IMR-90 (cell line): Measurements from ENCODE around the gene ERCC6. TPM values are rescaled to one million over a fixed set of nuclear protein-coding genes. Genes with fewer than 3 reads are reported as not detected.
A peak's percentile ranks its signal among the peaks of the same experiment; 100 is the strongest.

Experiments used
- ATAC-seq: fragments of 200-7000 bp; cut with Tn5 transposase; 2 replicates; pipeline ENCODE4 v1.9.1; 2020; ENCODE audit warnings: low read depth, mild to moderate bottlenecking, moderate library complexity
- BruUV-seq: library from RNA; stranded (reverse); fragments of 400-500 nt; replicated peaks from 2 replicates; lab custom pipeline; 2021; lab: Mats Ljungman, UMichigan
- CTCF ChIA-PET: fragments of 300-600 bp; formaldehyde crosslinking; extraction: SDS; loops from one replicate; lab custom pipeline; 2021; ENCODE audit warnings: antibody characterized with exemption; lab: Yijun Ruan, JAX
- POLR2A ChIA-PET: fragments of 300-600 bp; sonication (Branson Sonifier 250); formaldehyde crosslinking; loops from one replicate; lab custom pipeline; 2022; ENCODE audit warnings: antibody characterized with exemption; ENCODE audit not compliant: unreplicated experiment; lab: Charles Lee
- DNase-seq: peaks from one replicate; pipeline ENCODE4 v3.0.0; 2013
- H2AFZ ChIP-seq: replicated peaks from 2 replicates; pipeline ENCODE3; 2013; ENCODE audit warnings: low read length, mild to moderate bottlenecking; ENCODE audit not compliant: poor library complexity
- H2AK5ac ChIP-seq: 2 replicates; pipeline ENCODE4 v1.6.1; 2013; ENCODE audit warnings: low read depth, low read length, inconsistent platforms
- H2AK9ac ChIP-seq: replicated peaks from 2 replicates; pipeline ENCODE3; 2013; ENCODE audit warnings: mild to moderate bottlenecking, low read depth, low read length, moderate library complexity; ENCODE audit not compliant: poor library complexity
- H2BK120ac ChIP-seq: 2 replicates; pipeline ENCODE4 v1.6.1; 2013; ENCODE audit warnings: low read depth, low read length, inconsistent platforms
- H2BK15ac ChIP-seq: 3 replicates; pipeline ENCODE4 v1.6.1; 2013; ENCODE audit warnings: low read depth, low read length, inconsistent platforms
- H2BK20ac ChIP-seq: 2 replicates; pipeline ENCODE4 v1.6.1; 2013; ENCODE audit warnings: low read depth, mild to moderate bottlenecking, inconsistent platforms, low read length, moderate library complexity
- H2BK5ac ChIP-seq: 2 replicates; pipeline ENCODE4 v1.6.1; 2013; ENCODE audit warnings: mild to moderate bottlenecking, low read depth, low read length, inconsistent platforms; ENCODE audit not compliant: poor library complexity, severe bottlenecking
- H3K14ac ChIP-seq: replicated peaks from 2 replicates; pipeline ENCODE4 v1.6.1; 2013; ENCODE audit warnings: low read depth, low read length, inconsistent platforms
- H3K18ac ChIP-seq: 2 replicates; pipeline ENCODE4 v1.6.1; 2013; ENCODE audit warnings: low read depth, low read length, control low read depth
- H3K23ac ChIP-seq: 2 replicates; pipeline ENCODE4 v1.6.1; 2013; ENCODE audit warnings: low read depth, low read length, inconsistent platforms
- H3K27ac ChIP-seq: 2 replicates; pipeline ENCODE4 v1.5.1; 2013; ENCODE audit warnings: mild to moderate bottlenecking, control low read depth, low read length; ENCODE audit not compliant: insufficient read depth
- H3K27me3 ChIP-seq: 2 replicates; pipeline ENCODE4 v1.6.1; 2013; ENCODE audit warnings: low read length; ENCODE audit not compliant: control insufficient read depth, insufficient read depth
- H3K36me3 ChIP-seq: 2 replicates; pipeline ENCODE4 v1.6.1; 2013; ENCODE audit warnings: low read length, mixed read lengths; ENCODE audit not compliant: control insufficient read depth, insufficient read depth
- H3K4ac ChIP-seq: 2 replicates; pipeline ENCODE4 v1.6.1; 2013; ENCODE audit warnings: low read depth, low read length, inconsistent platforms
- H3K4me1 ChIP-seq: 2 replicates; pipeline ENCODE4 v1.6.1; 2013; ENCODE audit warnings: low read length, mixed read lengths; ENCODE audit not compliant: control insufficient read depth, insufficient read depth
- H3K4me2 ChIP-seq: 2 replicates; pipeline ENCODE4 v1.6.1; 2013; ENCODE audit warnings: low read depth, mild to moderate bottlenecking, control low read depth, low read length, moderate library complexity
- H3K4me3 ChIP-seq: 2 replicates; pipeline ENCODE4 v1.5.1; 2013; ENCODE audit warnings: low read depth, mild to moderate bottlenecking, control low read depth, low read length, moderate library complexity; ENCODE audit not compliant: insufficient read depth
- H3K56ac ChIP-seq: 2 replicates; pipeline ENCODE4 v1.6.1; 2013; ENCODE audit warnings: low read length, inconsistent platforms; ENCODE audit not compliant: insufficient read depth; ENCODE audit errors: extremely low read depth
- H3K79me1 ChIP-seq, 2 experiments: 2 replicates each; pipeline ENCODE4 v1.6.1; 2013; ENCODE audit warnings: low read length in 2 of 2, inconsistent platforms in 1 of 2, low read depth in 1 of 2
- H3K9ac ChIP-seq: 2 replicates; pipeline ENCODE4 v1.6.1; 2013; ENCODE audit warnings: low read depth, low read length, control low read depth
- H3K9me1 ChIP-seq: 2 replicates; pipeline ENCODE4 v1.6.1; 2013; ENCODE audit warnings: low read length, inconsistent platforms; ENCODE audit not compliant: insufficient read depth
- H3K9me3 ChIP-seq: 2 replicates; pipeline ENCODE4 v1.6.1; 2013; ENCODE audit warnings: low read length; ENCODE audit not compliant: control insufficient read depth, insufficient read depth
- H4K20me1 ChIP-seq: 2 replicates; pipeline ENCODE4 v1.6.1; 2013; ENCODE audit warnings: low read length, inconsistent platforms; ENCODE audit not compliant: insufficient read depth
- H4K5ac ChIP-seq: 2 replicates; pipeline ENCODE4 v1.6.1; 2013; ENCODE audit warnings: mild to moderate bottlenecking, low read depth, low read length, control low read depth
- H4K8ac ChIP-seq, 2 experiments: 2 replicates each; pipeline ENCODE4 v1.6.1; 2013; ENCODE audit warnings: low read depth in 2 of 2, low read length in 2 of 2, control low read depth in 1 of 2, inconsistent platforms in 1 of 2
- H4K91ac ChIP-seq: 2 replicates; pipeline ENCODE4 v1.6.1; 2013; ENCODE audit warnings: low read depth, low read length, inconsistent platforms; ENCODE audit not compliant: insufficient read depth
- BHLHE40 ChIP-seq: fragments of 150-350 bp; IDR thresholded peaks from 2 replicates; pipeline ENCODE4 v1.6.1; 2016; ENCODE audit warnings: mild to moderate bottlenecking, low read depth, low read length
- CEBPB ChIP-seq: IDR thresholded peaks from 2 replicates; pipeline ENCODE4 v1.6.1; 2012; ENCODE audit warnings: low read depth, low read length, improper control_type of control experiment
- CHD1 ChIP-seq: IDR thresholded peaks from 2 replicates; pipeline ENCODE4 v1.6.1; 2012; ENCODE audit warnings: low read depth, low read length, improper control_type of control experiment
- ELK1 ChIP-seq: fragments of 150-350 bp; IDR thresholded peaks from 2 replicates; pipeline ENCODE4 v1.6.1; 2016; ENCODE audit warnings: low read depth, mild to moderate bottlenecking, low read length, moderate library complexity, borderline replicate concordance
- FOS ChIP-seq: fragments of 150-350 bp; IDR thresholded peaks from 2 replicates; pipeline ENCODE4 v1.6.1; 2016; ENCODE audit warnings: low read depth, low read length
- MAFK ChIP-seq: IDR thresholded peaks from 2 replicates; pipeline ENCODE4 v1.6.1; 2012; ENCODE audit warnings: low read depth, low read length, improper control_type of control experiment
- MAZ ChIP-seq: IDR thresholded peaks from 2 replicates; pipeline ENCODE4 v1.6.1; 2012; ENCODE audit warnings: low read depth, mild to moderate bottlenecking, low read length, improper control_type of control experiment, moderate library complexity, borderline replicate concordance
- MXI1 ChIP-seq: IDR thresholded peaks from 2 replicates; pipeline ENCODE4 v1.6.1; 2012; ENCODE audit warnings: low read depth, mild to moderate bottlenecking, low read length, moderate library complexity, borderline replicate concordance
- NFE2L2 ChIP-seq: fragments of 150-350 bp; IDR thresholded peaks from 2 replicates; pipeline ENCODE4 v1.6.1; 2016; ENCODE audit warnings: low read depth, mild to moderate bottlenecking, low read length
- POLR2A ChIP-seq: IDR thresholded peaks from 2 replicates; pipeline ENCODE4 v1.6.1; 2012; ENCODE audit warnings: mild to moderate bottlenecking, low read depth, low read length
- RAD21 ChIP-seq: IDR thresholded peaks from 2 replicates; pipeline ENCODE4 v1.6.1; 2012; ENCODE audit warnings: low read length, improper control_type of control experiment
- RCOR1 ChIP-seq: IDR thresholded peaks from 2 replicates; pipeline ENCODE4 v1.6.1; 2012; ENCODE audit warnings: mild to moderate bottlenecking, low read length, improper control_type of control experiment; ENCODE audit not compliant: insufficient replicate concordance
- RFX5 ChIP-seq: IDR thresholded peaks from 2 replicates; pipeline ENCODE4 v1.8.0; 2012; ENCODE audit warnings: low read depth, mild to moderate bottlenecking, low read length, moderate library complexity
- SMC3 ChIP-seq: fragments of 150-350 bp; IDR thresholded peaks from 2 replicates; pipeline ENCODE4 v1.6.1; 2016; ENCODE audit warnings: low read depth, mild to moderate bottlenecking, antibody characterized with exemption, low read length, moderate library complexity
- USF2 ChIP-seq: fragments of 150-350 bp; IDR thresholded peaks from 2 replicates; pipeline ENCODE4 v1.6.1; 2017; ENCODE audit warnings: mild to moderate bottlenecking, antibody characterized with exemption, low read length, low read depth
- WGBS, 2 experiments: methylation state at CpG; one replicate each; pipeline versions ENCODE4 v1.1.5 to v1.1.7; 2013; ENCODE audit warnings: missing lambda C conversion rate in 2 of 2; ENCODE audit not compliant: insufficient read length in 1 of 2; ENCODE audit errors: extremely low coverage in 2 of 2; 5-methylcytosine and 5-hydroxymethylcytosine counted together
- dilution Hi-C: fragments of 300-500 bp; cut with HindIII; formaldehyde crosslinking; loops from one replicate; pipeline ENCODE4 v1.14.3; 2018; ENCODE audit warnings: low sequenced_read_pairs; ENCODE audit not compliant: unreplicated experiment
- in situ Hi-C: fragments of 300-500 bp; cut with MboI; formaldehyde crosslinking; loops from 3 replicates; pipeline ENCODE4 v1.14.3; 2019; ENCODE audit warnings: low sequenced_read_pairs, inconsistent platforms, mixed read lengths
- intact Hi-C: fragments of 100-400 bp; cut with micrococcal nuclease; formaldehyde crosslinking; loops from 2 replicates; pipeline ENCODE4 v1.10.0; 2022
- polyA plus RNA-seq, 3 experiments: library from polyadenylated mRNA; depleted of rRNA; stranded (reverse); fragments of >200 nt; gene quantifications; 2 replicates each; pipeline ENCODE4 v1.2.3, GENCODE V29; 2012; ENCODE audit warnings: low replicate concordance in 1 of 3
- total RNA-seq: library from RNA; depleted of rRNA; stranded (reverse); fragments of >200 nt; gene quantifications from 2 replicates; pipeline ENCODE4 v1.2.3, GENCODE V29; 2012

Gene ERCC6
- total and polyA plus RNA-seq, 2 of the 4 experiments (the other 2 are of a cell fraction), result 7.3 to 14.9 TPM

- no peak overlapping the region for H3K9ac ChIP-seq
- no peak overlapping the region for H2AFZ ChIP-seq
- H4K8ac ChIP-seq, result no peak overlapping the region
- no peak overlapping the region for H2BK120ac ChIP-seq
- H4K91ac ChIP-seq, result no peak overlapping the region
- WGBS, 2 experiments, result no CpG with 5 or more reads among the region's 3 CpGs
- DNase-seq, result peak; percentile 21
- no peak overlapping the region for H2BK5ac ChIP-seq
- no peak overlapping the region for H3K18ac ChIP-seq
- H3K9me3 ChIP-seq, result no peaks in the 10 kb centered on the region
- in situ Hi-C loops, result no loop called here
- BruUV-seq, result no TSS peak
- H4K5ac ChIP-seq, result no peak overlapping the region
- no peak overlapping the region for H3K4me2 ChIP-seq
- intact Hi-C loops, result no loop called here
- H3K23ac ChIP-seq, result no peak overlapping the region
- no peaks in the 10 kb centered on the region; the same call in 1 of the 2 replicates for H3K9me1 ChIP-seq
- no peak overlapping the region for H3K4ac ChIP-seq
- H2AK9ac ChIP-seq, result no peak overlapping the region
- H3K27me3 ChIP-seq, result no peaks in the 10 kb centered on the region
- H3K36me3 ChIP-seq, result peaks cover 15% of the 10 kb centered on the region
- H3K56ac ChIP-seq, result no peak overlapping the region
- ChIA-PET CTCF (no interaction called here), POLR2A (no interaction called here)
- no peak overlapping the region for H3K4me3 ChIP-seq
- no peak overlapping the region for H2BK20ac ChIP-seq
- no peaks in the 10 kb centered on the region for H3K4me1 ChIP-seq
- H4K20me1 ChIP-seq, result no peaks in the 10 kb centered on the region
- H2AK5ac ChIP-seq, result no peak overlapping the region
- TF ChIP-seq CEBPB, result no peak
- TF ChIP-seq CHD1, result no peak
- TF ChIP-seq MXI1, result no peak
- no peak for TF ChIP-seq RFX5
- no peak for TF ChIP-seq BHLHE40
- no peak for TF ChIP-seq RCOR1
- TF ChIP-seq ELK1, result no peak
- TF ChIP-seq POLR2A, result no peak
- no peak for TF ChIP-seq NFE2L2
- TF ChIP-seq MAFK, result no peak
- no peak for TF ChIP-seq FOS
- TF ChIP-seq SMC3, result no peak
- TF ChIP-seq RAD21, result no peak
- no peak for TF ChIP-seq MAZ
- TF ChIP-seq USF2, result no peak
- H3K14ac ChIP-seq, result no peak overlapping the region
- H2BK15ac ChIP-seq, result no peak overlapping the region
- no peak for ATAC-seq
- no peak overlapping the region for H3K27ac ChIP-seq
- H3K79me1 ChIP-seq, result no peaks in the 10 kb centered on the region; a peak in 1 of 4 replicates
- dilution Hi-C loops, result no loop called here
Observed at GRCh38 chr10:49474901-49475300, 64.0 kb downstream of the ERCC6 start.
